Muscle of arm (tissue), 12 donors: ENCODE measurements around the gene SMIM35. TPM values are rescaled to one million over a fixed set of nuclear protein-coding genes. Genes with fewer than 3 reads are reported as not detected.
"Not testable (repeated sequence)": the region's sequence is repeated elsewhere in the genome, so short reads cannot be mapped to it uniquely, and the experiment has no call there.

Experiments used
- DNase-seq: peaks from one replicate; pipeline ENCODE4 v3.0.0-alpha.2; 2013
- polyA plus RNA-seq, 12 donors: library from polyadenylated mRNA; unstranded; fragments of 120-200 nt; gene quantifications; one replicate each; pipeline ENCODE4 v1.2.1, GENCODE V29; 2013; ENCODE audit not compliant: insufficient read length in 12 of 12

SMIM35 gene
- polyA plus RNA-seq, 12 donors, result 0.11 to 0.36 (median 0.15) TPM; not detected in 4

- no peak for DNase-seq
These were observed 44.0 kb downstream of the SMIM35 start for GRCh38 chr11:118042796-118043195.

DNA sequence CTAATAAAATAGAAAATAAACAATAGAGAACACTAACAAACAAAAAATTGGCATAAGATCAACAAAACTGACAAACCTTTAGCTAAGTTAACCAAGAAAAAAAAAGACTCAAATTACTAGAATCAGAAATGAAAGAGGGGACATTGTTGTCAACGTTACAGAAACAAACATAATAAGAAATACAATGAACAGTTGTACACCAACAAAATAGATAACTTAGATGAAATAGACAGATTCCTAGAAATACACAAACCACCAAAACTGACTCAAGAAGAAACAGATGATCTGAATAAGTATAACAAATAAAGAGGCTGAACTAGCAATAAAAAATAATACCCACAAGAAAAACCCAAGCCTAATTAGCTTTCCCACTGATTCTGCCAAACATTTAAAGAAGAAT is 44.6 kb downstream of the SMIM35 start:
- DNase-seq, result no peak

DNA sequence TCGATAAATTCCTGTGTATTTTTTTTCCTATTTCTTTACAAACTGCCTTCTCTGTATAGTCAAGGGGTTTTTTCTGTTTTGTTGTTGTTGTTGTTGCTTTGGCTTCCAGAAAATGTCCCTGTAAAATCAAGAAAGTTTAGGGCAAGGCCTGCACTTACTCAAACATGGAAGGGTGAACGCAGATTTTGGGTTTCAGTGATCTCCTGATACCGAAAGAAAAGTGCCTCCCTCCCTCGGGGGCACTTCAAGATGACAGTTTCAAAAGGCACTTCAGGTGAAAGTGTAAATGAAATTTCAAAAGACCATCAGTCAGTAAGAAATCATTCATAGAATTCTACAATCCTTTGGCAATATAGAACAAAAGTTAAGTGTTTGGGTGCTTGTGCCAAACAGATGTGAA is 53.3 kb downstream of the SMIM35 start:
- no peak for DNase-seq

- DNase-seq, result no peak
These were observed 58.1 kb downstream of the SMIM35 start for GRCh38 chr11:118028626-118029025.

DNA sequence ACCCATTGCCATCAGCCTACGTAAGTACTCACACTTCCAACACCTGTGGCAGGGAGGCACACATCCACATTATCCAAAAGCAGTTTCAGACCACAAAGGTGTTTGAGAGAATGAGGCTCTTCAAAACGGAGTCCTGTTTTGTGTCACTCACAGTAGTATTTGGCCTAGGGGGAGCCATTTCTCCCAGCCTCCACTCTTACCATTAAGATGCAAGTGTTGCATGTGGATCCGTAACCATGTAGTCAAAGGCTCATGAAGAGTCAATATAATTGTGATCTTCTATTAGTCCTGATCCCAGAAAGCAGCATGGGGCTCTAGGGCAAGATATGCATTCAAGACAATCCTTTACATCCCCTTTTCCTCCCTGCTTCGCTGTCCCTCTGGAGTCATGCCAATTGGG is 59.1 kb downstream of the SMIM35 start:
- no peak for DNase-seq

GRCh38 chr11:118021146-118021545 is 65.6 kb downstream of the SMIM35 start:
- no peak for DNase-seq

GRCh38 chr11:118018401-118018800 is 68.4 kb downstream of the SMIM35 start:
- DNase-seq, result no peak

- no peak for DNase-seq
These were observed 69.0 kb downstream of the SMIM35 start for GRCh38 chr11:118017631-118018315.

DNA sequence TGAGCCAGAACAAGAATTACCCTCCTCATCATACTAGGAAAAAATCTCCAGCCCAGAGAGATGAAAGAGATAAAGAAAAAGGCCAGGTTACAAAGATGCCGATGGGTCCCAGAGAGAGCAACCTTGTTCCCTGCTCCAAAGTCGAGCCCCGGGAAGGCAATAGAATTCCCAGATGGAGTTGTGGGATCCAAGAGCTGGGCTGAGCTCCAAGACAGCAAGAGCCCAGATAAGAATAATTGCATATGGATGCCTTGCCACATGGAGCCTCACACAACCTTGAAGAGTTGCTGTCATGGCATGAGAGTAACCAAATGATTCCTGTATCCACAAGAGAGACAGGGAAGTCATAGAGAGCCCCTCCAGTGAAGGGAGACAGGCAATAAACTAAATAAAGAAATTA is 69.7 kb downstream of the SMIM35 start:
- DNase-seq, result no peak

GRCh38 chr11:118016104-118016503 is 70.7 kb downstream of the SMIM35 start:
- no peak for DNase-seq

DNA sequence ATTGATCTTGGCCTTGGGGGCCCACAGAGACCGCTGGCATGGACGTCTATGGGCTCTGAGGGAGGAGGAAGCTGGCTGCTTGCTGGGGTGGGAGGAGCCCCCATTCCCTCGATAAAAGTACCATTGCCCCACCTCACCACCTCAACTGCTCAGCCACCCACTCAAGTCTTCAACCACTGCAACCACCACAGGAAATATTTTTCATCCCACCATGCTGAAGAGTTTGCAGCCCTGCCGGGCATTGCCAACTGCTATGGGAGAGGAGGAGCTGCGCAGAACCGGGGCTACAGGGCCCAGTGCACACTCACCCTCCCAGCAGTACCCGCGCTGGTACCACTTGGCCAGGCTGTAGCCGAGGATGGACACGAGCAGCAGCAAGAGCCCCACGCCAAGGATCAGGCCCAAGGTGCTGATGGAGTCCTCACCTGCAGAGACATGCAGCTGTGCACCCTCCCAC is 71.3 kb downstream of the SMIM35 start:
- DNase-seq, result no peak

- DNase-seq, result no peak
These were observed 72.7 kb downstream of the SMIM35 start for GRCh38 chr11:118014022-118014421.

GRCh38 chr11:118012083-118012669 is 74.6 kb downstream of the SMIM35 start:
- DNase-seq, result no peak

- DNase-seq, result no peak
These were observed 75.9 kb downstream of the SMIM35 start for GRCh38 chr11:118010738-118011461.

DNA sequence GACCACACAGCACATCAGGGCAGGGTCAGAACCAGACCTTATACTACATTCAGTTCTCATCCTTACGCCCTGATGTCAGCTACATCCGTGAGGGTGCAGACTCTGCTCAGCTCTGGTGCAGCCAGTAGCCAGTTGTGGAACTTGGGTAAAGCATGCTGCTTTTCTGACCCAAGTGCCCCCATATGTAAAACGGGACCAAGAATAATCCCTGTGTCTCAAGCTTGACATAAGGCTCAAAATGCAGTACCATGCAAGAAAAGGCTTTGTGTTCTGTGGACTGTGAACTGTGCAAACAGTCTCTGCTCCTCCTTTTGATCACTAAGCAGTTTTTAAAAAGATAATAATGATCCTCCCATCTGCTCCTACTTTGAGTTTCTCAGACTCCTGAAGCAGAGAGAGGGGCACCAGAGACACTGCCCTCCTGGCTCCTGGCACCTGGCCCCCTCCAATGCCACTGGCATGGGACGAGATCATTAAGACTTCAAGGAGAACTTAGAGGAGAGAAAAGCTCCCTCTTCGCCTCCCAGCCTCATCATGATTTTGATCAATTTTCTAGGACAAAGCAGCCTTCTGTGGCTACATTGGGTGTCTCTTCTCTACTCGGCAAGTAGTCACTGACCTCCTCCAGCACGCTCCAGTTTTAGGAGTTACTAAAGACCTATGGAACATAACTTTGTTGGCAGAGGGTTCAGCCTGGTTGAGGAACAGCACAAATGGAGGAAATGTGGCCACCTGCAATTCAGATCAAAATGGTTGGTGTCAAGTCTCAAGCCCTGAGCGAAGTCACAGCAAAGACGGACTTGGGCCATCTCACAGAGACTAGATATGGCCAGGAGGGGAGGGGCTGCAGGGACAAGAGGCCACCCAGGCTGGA is 76.7 kb downstream of the SMIM35 start:
- DNase-seq, result no peak

DNA sequence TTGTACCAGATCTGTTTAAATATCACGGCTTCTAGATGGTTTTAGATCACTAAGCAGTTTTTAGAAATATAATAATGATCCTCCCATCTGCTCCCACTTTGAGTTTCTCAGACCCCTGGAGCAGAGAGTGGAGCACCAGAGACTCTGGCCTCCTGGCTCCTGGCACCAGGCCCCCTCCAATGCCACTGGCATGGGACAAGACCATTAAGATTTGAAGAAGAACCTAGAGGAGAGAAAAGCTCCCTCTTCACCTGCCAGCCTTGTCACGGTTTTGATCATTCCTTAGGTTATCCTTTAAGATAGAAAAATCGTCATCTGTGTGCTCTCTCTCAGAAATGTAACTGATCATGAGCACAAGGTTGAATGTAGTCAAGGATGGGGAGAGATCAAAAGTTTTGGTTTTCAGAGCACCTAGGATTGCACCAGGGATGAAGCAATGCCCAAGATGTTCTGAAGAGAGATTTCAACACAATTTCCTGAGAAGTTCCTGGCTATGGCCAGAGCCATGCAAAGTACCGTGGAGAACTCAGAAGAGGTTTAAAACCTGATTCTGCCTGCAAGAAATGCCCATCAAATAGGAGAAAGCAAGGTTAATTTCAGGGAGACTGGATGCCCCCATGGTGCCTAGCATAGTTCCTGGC is 78.4 kb downstream of the SMIM35 start:
- no peak for DNase-seq

DNA sequence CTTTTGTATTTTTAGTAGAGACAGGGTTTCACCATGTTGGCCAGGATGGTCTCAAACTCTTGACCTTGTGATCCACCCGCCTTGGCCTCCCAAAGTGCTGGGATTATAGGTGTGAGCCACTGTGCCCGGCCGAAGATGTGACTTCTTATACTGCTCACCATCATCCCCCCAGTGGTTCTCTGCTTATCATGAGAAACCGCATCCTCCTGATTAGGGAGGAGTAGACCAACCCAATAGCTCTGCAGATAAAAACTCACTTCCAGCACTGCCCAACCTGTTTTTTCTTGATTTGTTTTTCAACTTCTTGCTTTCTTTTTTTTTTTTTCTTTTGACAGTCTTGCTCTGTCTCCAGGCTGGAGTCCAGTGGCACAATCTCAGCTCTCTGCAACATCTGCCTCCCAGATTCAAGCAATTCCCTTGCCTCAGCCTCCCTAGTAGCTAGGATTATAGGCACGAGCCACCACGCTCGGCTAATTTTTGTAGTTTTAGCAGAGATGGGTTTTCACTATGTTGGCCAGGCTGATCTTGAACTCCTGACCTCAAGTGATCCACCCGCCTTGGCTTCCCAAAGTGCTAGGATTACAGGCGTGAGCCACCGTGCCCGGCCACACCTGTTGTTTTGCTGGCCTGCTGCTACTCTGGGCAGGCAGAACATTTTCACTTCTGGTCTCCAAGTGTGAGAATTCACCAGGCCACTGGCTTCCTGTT is 79.0 kb downstream of the SMIM35 start:
- DNase-seq, result not testable (repeated sequence)

- no peak for DNase-seq
These were observed 79.7 kb downstream of the SMIM35 start for GRCh38 chr11:118007040-118007439.

GRCh38 chr11:118006153-118006534 is 80.6 kb downstream of the SMIM35 start:
- DNase-seq, result no peak

DNA sequence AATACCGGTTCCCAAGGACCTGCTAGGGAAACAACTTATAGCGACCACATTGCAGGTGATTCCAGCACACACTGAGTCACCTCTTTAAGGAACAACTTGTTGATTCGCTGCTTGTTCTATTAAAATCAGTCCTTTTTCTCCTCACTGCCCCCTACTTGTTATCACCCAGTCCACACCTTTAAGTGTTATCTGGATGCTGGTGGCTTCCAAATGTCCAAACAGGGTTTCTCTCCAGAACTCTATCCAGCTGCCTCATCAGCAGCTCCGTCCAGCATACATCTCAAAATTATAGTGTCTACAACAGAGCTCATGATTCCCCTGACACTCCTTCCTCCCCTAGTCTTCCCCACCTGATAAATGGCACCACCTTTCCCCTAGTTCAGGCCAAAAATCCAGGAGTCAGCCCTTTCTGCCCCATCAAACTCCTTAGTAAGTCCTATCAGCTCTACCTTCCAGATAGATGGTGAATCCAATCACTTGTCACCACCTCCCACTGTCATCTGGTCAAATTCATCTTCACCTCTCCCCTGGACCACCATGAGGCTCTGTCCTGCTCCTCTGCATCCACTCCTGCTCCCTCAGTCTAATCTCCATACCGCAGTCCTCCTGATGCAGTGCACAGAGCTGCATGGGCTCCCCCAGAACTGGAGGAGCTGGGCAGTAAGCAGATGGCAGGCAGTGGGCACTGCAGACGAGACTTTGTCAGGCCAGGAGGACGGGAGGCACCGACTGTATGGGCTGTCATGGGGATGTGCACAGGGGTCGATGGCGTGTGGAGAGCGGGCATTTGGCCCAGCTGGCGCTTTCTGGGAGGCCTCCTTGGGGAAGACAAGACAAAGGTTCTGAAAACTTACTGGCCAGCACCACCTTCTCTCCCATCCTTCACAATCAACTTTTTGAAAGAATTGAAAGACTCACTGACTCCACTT is 81.3 kb downstream of the SMIM35 start:
- no peak for DNase-seq
